ENCODE measurements around the gene OR5M3.

Gene OR5M3

DNA sequence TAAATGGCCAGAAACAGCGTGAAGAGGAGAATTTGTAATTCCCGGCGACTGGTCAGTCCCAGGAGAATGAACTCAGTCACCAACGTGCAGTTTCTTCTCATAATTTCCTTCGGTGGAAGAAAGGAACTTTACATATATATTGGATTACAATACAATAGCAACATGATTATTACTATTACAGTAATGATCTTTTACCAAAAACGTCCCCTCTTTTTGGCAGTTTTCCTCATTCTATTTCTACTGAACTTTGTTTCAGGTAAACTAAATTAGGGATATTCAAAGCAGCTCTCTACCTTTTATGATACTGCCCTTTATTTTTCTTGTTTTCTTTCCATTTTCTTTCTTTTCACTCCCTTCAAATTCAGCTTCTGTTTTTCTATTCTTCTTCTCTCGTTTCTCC lies 18.1 kb upstream of the OR5M3 start, which contains the start of gene OR5M8:
OR5M8 (minus strand) TSS at position 101 of the 400 bp plus-strand sequence; CDS start at position 101, 0 bp downstream.
- no peak within 1 kb of the TSS for H3K56ac ChIP-seq (ENCODE audit: low read length)
- H4K5ac ChIP-seq (ENCODE audit: low read length): no peak within 1 kb of the TSS
- H2BK15ac ChIP-seq (replicated peaks; ENCODE audit: low read depth): no peak within 1 kb of the TSS

DNA sequence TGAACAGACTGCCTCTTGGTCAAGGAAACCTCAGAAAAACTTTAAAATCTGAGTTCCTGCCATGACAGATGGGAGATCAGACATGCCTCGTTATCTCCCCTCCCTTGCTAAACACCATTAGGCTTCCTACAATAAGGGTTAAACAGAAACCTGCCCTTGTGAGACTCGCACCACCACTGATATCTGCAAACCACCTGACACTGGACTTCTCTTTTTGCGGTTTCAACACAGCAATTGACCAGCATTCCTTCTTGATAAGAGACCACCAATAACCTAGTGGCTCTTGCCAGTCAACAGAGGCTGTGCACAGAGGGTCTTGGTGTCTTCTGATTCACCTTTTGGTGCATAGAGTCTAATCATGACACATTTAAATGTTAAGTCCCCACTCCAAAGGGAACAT lies 13.6 kb upstream of the OR5M3 start:
- Histone ChIP-seq H3K4ac (ENCODE audit: low read depth, low read length) (no peak overlapping the region), H3K18ac (ENCODE audit: low read length) (no peak overlapping the region), H3K4me2 (ENCODE audit: low read length) (no peak overlapping the region), H3K4me3 (ENCODE audit: low read length) (no peak overlapping the region), H3K9ac (ENCODE audit: low read length) (no peak overlapping the region), H4K5ac (ENCODE audit: low read length) (no peak overlapping the region), H3K27ac (ENCODE audit: low read depth, low read length) (no peak overlapping the region), H3K79me2 (ENCODE audit: control insufficient read depth, insufficient read depth, low read length) (no peaks in the 10 kb centered on the region), H3K79me1 (ENCODE audit: low read length) (no peaks in the 10 kb centered on the region), H2BK5ac (ENCODE audit: low read length) (no peak overlapping the region), H3K27me3 (ENCODE audit: insufficient read depth, low read length, poor library complexity) (no peaks in the 10 kb centered on the region), H3K36me3 (ENCODE audit: control insufficient read depth, insufficient read depth, low read length) (no peaks in the 10 kb centered on the region), H4K8ac (ENCODE audit: low read depth, low read length) (no peak overlapping the region), H2BK15ac (replicated peaks; ENCODE audit: low read depth) (no peak overlapping the region), H3K56ac (ENCODE audit: low read length) (no peak overlapping the region), H3K4me1 (ENCODE audit: control insufficient read depth, low read depth, low read length) (no peaks in the 10 kb centered on the region), H3K23ac (ENCODE audit: low read length) (no peak overlapping the region), H2BK120ac (ENCODE audit: low read depth, low read length) (no peak overlapping the region), H2AK5ac (ENCODE audit: low read length) (no peak overlapping the region)
- no peak for DNase-seq
- no CpG with 5 or more reads among the region's 3 CpGs for WGBS (ENCODE audit: extremely low coverage, insufficient coverage, low lambda C conversion rate)

More for the DNA sequence above, 18.1 kb upstream of the OR5M3 start, which contains the start of gene OR5M8:
- Histone ChIP-seq H3K4me3 (ENCODE audit: low read length) (no peak within 1 kb of the TSS), H3K9ac (ENCODE audit: low read length) (no peak within 1 kb of the TSS), H2BK5ac (ENCODE audit: low read length) (no peak within 1 kb of the TSS), H2BK120ac (ENCODE audit: low read depth, low read length) (no peak within 1 kb of the TSS), H4K8ac (ENCODE audit: low read depth, low read length) (no peak within 1 kb of the TSS), H3K23ac (ENCODE audit: low read length) (no peak within 1 kb of the TSS), H3K4ac (ENCODE audit: low read depth, low read length) (no peak within 1 kb of the TSS), H3K18ac (ENCODE audit: low read length) (no peak within 1 kb of the TSS), H2AK5ac (ENCODE audit: low read length) (no peak within 1 kb of the TSS), H3K4me2 (ENCODE audit: low read length) (no peak within 1 kb of the TSS), H3K79me1 (ENCODE audit: low read length) (no peaks in the 10 kb centered on the region), H3K27ac (ENCODE audit: low read depth, low read length) (no peak within 1 kb of the TSS), H3K27me3 (ENCODE audit: insufficient read depth, low read length, poor library complexity) (no peaks in the 10 kb centered on the region), H3K4me1 (ENCODE audit: control insufficient read depth, low read depth, low read length) (no peaks in the 10 kb centered on the region), H3K36me3 (ENCODE audit: control insufficient read depth, insufficient read depth, low read length) (no peaks in the 10 kb centered on the region), H3K79me2 (ENCODE audit: control insufficient read depth, insufficient read depth, low read length) (no peaks in the 10 kb centered on the region)
- DNase-seq: no peak
- 100% methylated on average over 1 of the region's 7 CpGs for WGBS (ENCODE audit: extremely low coverage, insufficient coverage, low lambda C conversion rate)

DNA sequence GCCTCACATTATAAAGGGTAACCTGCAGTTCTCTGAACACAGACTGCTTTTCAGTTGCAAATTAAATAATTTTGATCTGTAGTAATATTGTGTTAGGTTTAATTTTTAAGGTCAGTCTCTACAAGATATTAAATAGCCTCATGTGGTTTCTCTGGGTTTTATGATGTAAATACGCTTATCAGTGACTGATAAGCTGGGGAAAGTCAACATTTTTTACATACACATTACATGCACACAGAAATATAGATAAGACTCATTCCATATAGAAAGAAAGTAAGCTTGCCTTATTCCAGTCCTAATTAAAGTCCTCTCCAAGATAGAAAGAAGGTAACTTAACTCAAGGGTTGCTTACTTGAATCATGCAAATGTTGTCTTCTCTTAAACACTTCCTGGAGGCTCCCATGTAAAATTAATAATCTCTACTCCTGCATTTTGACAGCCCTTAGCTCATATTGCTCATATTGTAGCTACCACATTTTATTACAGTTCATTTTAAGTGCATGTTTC lies 1.6 kb upstream of the OR5M3 start:
- Histone ChIP-seq H2BK5ac (ENCODE audit: low read length) (no peak overlapping the region), H3K4me2 (ENCODE audit: low read length) (no peak overlapping the region), H3K23ac (ENCODE audit: low read length) (no peak overlapping the region), H2BK15ac (replicated peaks; ENCODE audit: low read depth) (no peak overlapping the region), H3K4ac (ENCODE audit: low read depth, low read length) (no peak overlapping the region), H2BK120ac (ENCODE audit: low read depth, low read length) (no peak overlapping the region), H3K56ac (ENCODE audit: low read length) (no peak overlapping the region), H3K9ac (ENCODE audit: low read length) (no peak overlapping the region), H3K18ac (ENCODE audit: low read length) (no peak overlapping the region), H3K36me3 (ENCODE audit: control insufficient read depth, insufficient read depth, low read length) (no peaks in the 10 kb centered on the region), H3K79me1 (ENCODE audit: low read length) (no peaks in the 10 kb centered on the region), H3K4me3 (ENCODE audit: low read length) (no peak overlapping the region), H3K79me2 (ENCODE audit: control insufficient read depth, insufficient read depth, low read length) (no peaks in the 10 kb centered on the region), H4K5ac (ENCODE audit: low read length) (no peak overlapping the region), H3K27ac (ENCODE audit: low read depth, low read length) (no peak overlapping the region), H4K8ac (ENCODE audit: low read depth, low read length) (no peak overlapping the region), H3K27me3 (ENCODE audit: insufficient read depth, low read length, poor library complexity) (no peaks in the 10 kb centered on the region), H3K4me1 (ENCODE audit: control insufficient read depth, low read depth, low read length) (no peaks in the 10 kb centered on the region), H2AK5ac (ENCODE audit: low read length) (no peak overlapping the region)
- WGBS (ENCODE audit: extremely low coverage, insufficient coverage, low lambda C conversion rate): no CpG with 5 or more reads among the region's 1 CpG
- DNase-seq: no peak

DNA sequence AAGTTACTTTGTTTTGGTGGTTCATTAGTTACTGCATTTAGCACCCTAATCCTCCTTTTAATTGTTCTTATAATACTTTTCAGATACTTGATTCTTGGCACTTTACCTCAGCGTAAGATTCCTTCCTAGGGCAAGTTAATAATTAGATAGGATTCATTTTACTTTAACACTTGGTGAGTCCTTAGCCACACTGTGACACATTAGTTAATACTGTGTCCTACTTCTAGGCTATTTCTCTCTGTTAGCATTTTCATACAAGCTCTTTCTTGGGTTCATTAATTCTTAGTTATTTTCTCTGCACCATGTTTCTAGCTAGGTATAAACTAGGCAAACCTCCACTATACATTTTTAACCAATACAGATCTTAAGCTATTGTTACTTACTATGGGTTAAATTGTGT lies 16.1 kb downstream of the OR5M3 start:
- Histone ChIP-seq H3K27me3 (ENCODE audit: insufficient read depth, low read length, poor library complexity) (no peaks in the 10 kb centered on the region), H3K36me3 (ENCODE audit: control insufficient read depth, insufficient read depth, low read length) (no peaks in the 10 kb centered on the region), H3K27ac (ENCODE audit: low read depth, low read length) (no peak overlapping the region), H3K18ac (ENCODE audit: low read length) (no peak overlapping the region), H3K56ac (ENCODE audit: low read length) (no peak overlapping the region), H3K4me2 (ENCODE audit: low read length) (no peak overlapping the region), H3K4me1 (ENCODE audit: control insufficient read depth, low read depth, low read length) (no peaks in the 10 kb centered on the region), H2BK15ac (replicated peaks; ENCODE audit: low read depth) (no peak overlapping the region), H2BK5ac (ENCODE audit: low read length) (no peak overlapping the region), H2AK5ac (ENCODE audit: low read length) (no peak overlapping the region), H3K23ac (ENCODE audit: low read length) (no peak overlapping the region), H3K4me3 (ENCODE audit: low read length) (no peak overlapping the region), H2BK120ac (ENCODE audit: low read depth, low read length) (no peak overlapping the region), H4K8ac (ENCODE audit: low read depth, low read length) (no peak overlapping the region), H3K4ac (ENCODE audit: low read depth, low read length) (no peak overlapping the region), H3K79me2 (ENCODE audit: control insufficient read depth, insufficient read depth, low read length) (no peaks in the 10 kb centered on the region), H3K9ac (ENCODE audit: low read length) (no peak overlapping the region), H4K5ac (ENCODE audit: low read length) (no peak overlapping the region), H3K79me1 (ENCODE audit: low read length) (no peaks in the 10 kb centered on the region)
- DNase-seq: no peak
- WGBS (ENCODE audit: extremely low coverage, insufficient coverage, low lambda C conversion rate): no CpG with 5 or more reads among the region's 1 CpG

DNA sequence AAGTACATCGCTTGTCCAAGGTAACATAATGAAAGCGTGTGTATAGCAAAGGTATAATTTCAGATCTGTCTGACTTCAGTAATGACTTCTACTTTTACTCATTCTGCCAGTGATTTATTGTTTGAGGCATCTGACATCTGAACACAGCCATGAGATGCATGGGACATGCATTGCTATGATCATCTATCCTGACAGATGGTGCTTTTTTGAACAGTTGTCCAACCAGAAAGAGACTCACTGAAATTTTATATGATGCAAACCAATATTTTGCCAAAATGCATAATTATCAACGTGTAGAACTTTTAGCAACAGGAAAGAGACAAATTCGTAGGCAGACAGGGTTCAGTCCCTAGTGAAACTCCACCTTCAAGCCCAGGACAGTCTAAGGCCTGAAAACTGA lies 19.6 kb downstream of the OR5M3 start:
- Histone ChIP-seq H2AK5ac (ENCODE audit: low read length) (no peak overlapping the region), H3K9ac (ENCODE audit: low read length) (no peak overlapping the region), H4K5ac (ENCODE audit: low read length) (no peak overlapping the region), H2BK15ac (replicated peaks; ENCODE audit: low read depth) (no peak overlapping the region), H3K4me2 (ENCODE audit: low read length) (no peak overlapping the region), H3K36me3 (ENCODE audit: control insufficient read depth, insufficient read depth, low read length) (no peaks in the 10 kb centered on the region), H3K79me1 (ENCODE audit: low read length) (no peaks in the 10 kb centered on the region), H3K23ac (ENCODE audit: low read length) (no peak overlapping the region), H3K56ac (ENCODE audit: low read length) (no peak overlapping the region), H3K79me2 (ENCODE audit: control insufficient read depth, insufficient read depth, low read length) (no peaks in the 10 kb centered on the region), H2BK120ac (ENCODE audit: low read depth, low read length) (no peak overlapping the region), H3K4ac (ENCODE audit: low read depth, low read length) (no peak overlapping the region), H3K4me3 (ENCODE audit: low read length) (no peak overlapping the region), H2BK5ac (ENCODE audit: low read length) (no peak overlapping the region), H3K18ac (ENCODE audit: low read length) (no peak overlapping the region), H4K8ac (ENCODE audit: low read depth, low read length) (no peak overlapping the region), H3K27me3 (ENCODE audit: insufficient read depth, low read length, poor library complexity) (no peaks in the 10 kb centered on the region), H3K4me1 (ENCODE audit: control insufficient read depth, low read depth, low read length) (no peaks in the 10 kb centered on the region), H3K27ac (ENCODE audit: low read depth, low read length) (no peak overlapping the region)
- WGBS (ENCODE audit: extremely low coverage, insufficient coverage, low lambda C conversion rate): no CpG with 5 or more reads among the region's 4 CpGs
- DNase-seq: no peak

All from mesendoderm (in vitro differentiated cells).